IMR-90 (cell line): ENCODE data around the gene DELE1. TPM values are rescaled to one million over a fixed set of nuclear protein-coding genes. Genes with fewer than 3 reads are reported as not detected.

Source experiments
- ATAC-seq: fragments of 200-7000 bp; cut with Tn5 transposase; 2 replicates; pipeline ENCODE4 v1.9.1; 2020; ENCODE audit warnings: low read depth, mild to moderate bottlenecking, moderate library complexity
- BruUV-seq: library from RNA; stranded (reverse); fragments of 400-500 nt; replicated peaks from 2 replicates; lab custom pipeline; 2021; lab: Mats Ljungman, UMichigan
- CTCF ChIA-PET: fragments of 300-600 bp; formaldehyde crosslinking; extraction: SDS; loops from one replicate; lab custom pipeline; 2021; ENCODE audit warnings: antibody characterized with exemption; lab: Yijun Ruan, JAX
- POLR2A ChIA-PET: fragments of 300-600 bp; sonication (Branson Sonifier 250); formaldehyde crosslinking; loops from one replicate; lab custom pipeline; 2022; ENCODE audit warnings: antibody characterized with exemption; ENCODE audit not compliant: unreplicated experiment; lab: Charles Lee
- DNase-seq: peaks from one replicate; pipeline ENCODE4 v3.0.0; 2013
- H2AFZ ChIP-seq: replicated peaks from 2 replicates; pipeline ENCODE3; 2013; ENCODE audit warnings: low read length, mild to moderate bottlenecking; ENCODE audit not compliant: poor library complexity
- H2AK5ac ChIP-seq: 2 replicates; pipeline ENCODE4 v1.6.1; 2013; ENCODE audit warnings: low read depth, low read length, inconsistent platforms
- H2AK9ac ChIP-seq: replicated peaks from 2 replicates; pipeline ENCODE3; 2013; ENCODE audit warnings: mild to moderate bottlenecking, low read depth, low read length, moderate library complexity; ENCODE audit not compliant: poor library complexity
- H2BK120ac ChIP-seq: 2 replicates; pipeline ENCODE4 v1.6.1; 2013; ENCODE audit warnings: low read depth, low read length, inconsistent platforms
- H2BK15ac ChIP-seq: 3 replicates; pipeline ENCODE4 v1.6.1; 2013; ENCODE audit warnings: low read depth, low read length, inconsistent platforms
- H2BK20ac ChIP-seq: 2 replicates; pipeline ENCODE4 v1.6.1; 2013; ENCODE audit warnings: low read depth, mild to moderate bottlenecking, inconsistent platforms, low read length, moderate library complexity
- H2BK5ac ChIP-seq: 2 replicates; pipeline ENCODE4 v1.6.1; 2013; ENCODE audit warnings: mild to moderate bottlenecking, low read depth, low read length, inconsistent platforms; ENCODE audit not compliant: poor library complexity, severe bottlenecking
- H3K14ac ChIP-seq: replicated peaks from 2 replicates; pipeline ENCODE4 v1.6.1; 2013; ENCODE audit warnings: low read depth, low read length, inconsistent platforms
- H3K18ac ChIP-seq: 2 replicates; pipeline ENCODE4 v1.6.1; 2013; ENCODE audit warnings: low read depth, low read length, control low read depth
- H3K23ac ChIP-seq: 2 replicates; pipeline ENCODE4 v1.6.1; 2013; ENCODE audit warnings: low read depth, low read length, inconsistent platforms
- H3K27ac ChIP-seq: 2 replicates; pipeline ENCODE4 v1.5.1; 2013; ENCODE audit warnings: mild to moderate bottlenecking, control low read depth, low read length; ENCODE audit not compliant: insufficient read depth
- H3K27me3 ChIP-seq: 2 replicates; pipeline ENCODE4 v1.6.1; 2013; ENCODE audit warnings: low read length; ENCODE audit not compliant: control insufficient read depth, insufficient read depth
- H3K36me3 ChIP-seq: 2 replicates; pipeline ENCODE4 v1.6.1; 2013; ENCODE audit warnings: low read length, mixed read lengths; ENCODE audit not compliant: control insufficient read depth, insufficient read depth
- H3K4ac ChIP-seq: 2 replicates; pipeline ENCODE4 v1.6.1; 2013; ENCODE audit warnings: low read depth, low read length, inconsistent platforms
- H3K4me1 ChIP-seq: 2 replicates; pipeline ENCODE4 v1.6.1; 2013; ENCODE audit warnings: low read length, mixed read lengths; ENCODE audit not compliant: control insufficient read depth, insufficient read depth
- H3K4me2 ChIP-seq: 2 replicates; pipeline ENCODE4 v1.6.1; 2013; ENCODE audit warnings: low read depth, mild to moderate bottlenecking, control low read depth, low read length, moderate library complexity
- H3K4me3 ChIP-seq: 2 replicates; pipeline ENCODE4 v1.5.1; 2013; ENCODE audit warnings: low read depth, mild to moderate bottlenecking, control low read depth, low read length, moderate library complexity; ENCODE audit not compliant: insufficient read depth
- H3K56ac ChIP-seq: 2 replicates; pipeline ENCODE4 v1.6.1; 2013; ENCODE audit warnings: low read length, inconsistent platforms; ENCODE audit not compliant: insufficient read depth; ENCODE audit errors: extremely low read depth
- H3K79me1 ChIP-seq, 2 experiments: 2 replicates each; pipeline ENCODE4 v1.6.1; 2013; ENCODE audit warnings: low read length in 2 of 2, inconsistent platforms in 1 of 2, low read depth in 1 of 2
- H3K9ac ChIP-seq: 2 replicates; pipeline ENCODE4 v1.6.1; 2013; ENCODE audit warnings: low read depth, low read length, control low read depth
- H3K9me1 ChIP-seq: 2 replicates; pipeline ENCODE4 v1.6.1; 2013; ENCODE audit warnings: low read length, inconsistent platforms; ENCODE audit not compliant: insufficient read depth
- H3K9me3 ChIP-seq: 2 replicates; pipeline ENCODE4 v1.6.1; 2013; ENCODE audit warnings: low read length; ENCODE audit not compliant: control insufficient read depth, insufficient read depth
- H4K20me1 ChIP-seq: 2 replicates; pipeline ENCODE4 v1.6.1; 2013; ENCODE audit warnings: low read length, inconsistent platforms; ENCODE audit not compliant: insufficient read depth
- H4K5ac ChIP-seq: 2 replicates; pipeline ENCODE4 v1.6.1; 2013; ENCODE audit warnings: mild to moderate bottlenecking, low read depth, low read length, control low read depth
- H4K8ac ChIP-seq, 2 experiments: 2 replicates each; pipeline ENCODE4 v1.6.1; 2013; ENCODE audit warnings: low read depth in 2 of 2, low read length in 2 of 2, control low read depth in 1 of 2, inconsistent platforms in 1 of 2
- H4K91ac ChIP-seq: 2 replicates; pipeline ENCODE4 v1.6.1; 2013; ENCODE audit warnings: low read depth, low read length, inconsistent platforms; ENCODE audit not compliant: insufficient read depth
- FOS ChIP-seq: fragments of 150-350 bp; IDR thresholded peaks from 2 replicates; pipeline ENCODE4 v1.6.1; 2016; ENCODE audit warnings: low read depth, low read length
- MXI1 ChIP-seq: IDR thresholded peaks from 2 replicates; pipeline ENCODE4 v1.6.1; 2012; ENCODE audit warnings: low read depth, mild to moderate bottlenecking, low read length, moderate library complexity, borderline replicate concordance
- NFE2L2 ChIP-seq: fragments of 150-350 bp; IDR thresholded peaks from 2 replicates; pipeline ENCODE4 v1.6.1; 2016; ENCODE audit warnings: low read depth, mild to moderate bottlenecking, low read length
- RCOR1 ChIP-seq: IDR thresholded peaks from 2 replicates; pipeline ENCODE4 v1.6.1; 2012; ENCODE audit warnings: mild to moderate bottlenecking, low read length, improper control_type of control experiment; ENCODE audit not compliant: insufficient replicate concordance
- WGBS, 2 experiments: methylation state at CpG; one replicate each; pipeline versions ENCODE4 v1.1.5 to v1.1.7; 2013; ENCODE audit warnings: missing lambda C conversion rate in 2 of 2; ENCODE audit not compliant: insufficient read length in 1 of 2; ENCODE audit errors: extremely low coverage in 2 of 2; 5-methylcytosine and 5-hydroxymethylcytosine counted together
- dilution Hi-C: fragments of 300-500 bp; cut with HindIII; formaldehyde crosslinking; loops from one replicate; pipeline ENCODE4 v1.14.3; 2018; ENCODE audit warnings: low sequenced_read_pairs; ENCODE audit not compliant: unreplicated experiment
- in situ Hi-C: fragments of 300-500 bp; cut with MboI; formaldehyde crosslinking; loops from 3 replicates; pipeline ENCODE4 v1.14.3; 2019; ENCODE audit warnings: low sequenced_read_pairs, inconsistent platforms, mixed read lengths
- intact Hi-C: fragments of 100-400 bp; cut with micrococcal nuclease; formaldehyde crosslinking; loops from 2 replicates; pipeline ENCODE4 v1.10.0; 2022
- polyA plus RNA-seq, 3 experiments: library from polyadenylated mRNA; depleted of rRNA; stranded (reverse); fragments of >200 nt; gene quantifications; 2 replicates each; pipeline ENCODE4 v1.2.3, GENCODE V29; 2012; ENCODE audit warnings: low replicate concordance in 1 of 3
- total RNA-seq: library from RNA; depleted of rRNA; stranded (reverse); fragments of >200 nt; gene quantifications from 2 replicates; pipeline ENCODE4 v1.2.3, GENCODE V29; 2012

The DELE1 gene
- total and polyA plus RNA-seq, 2 of the 4 experiments (the other 2 are of a cell fraction) = 28.0 to 66.1 TPM

GRCh38 chr5:141914797-141915196 is 8.9 kb upstream of the DELE1 start:
- H4K8ac ChIP-seq = no peak overlapping the region
- no peak for DNase-seq
- no peak overlapping the region for H3K18ac ChIP-seq
- no peak overlapping the region for H4K5ac ChIP-seq
- no peak overlapping the region for H2BK120ac ChIP-seq
- no peak overlapping the region for H2BK15ac ChIP-seq
- in situ Hi-C loops = no loop called here
- dilution Hi-C loops = no loop called here
- no peaks in the 10 kb centered on the region for H4K20me1 ChIP-seq
- POLR2A ChIA-PET = no interaction called here
- no TSS peak for BruUV-seq
- no peaks in the 10 kb centered on the region for H3K36me3 ChIP-seq
- H3K4me1 ChIP-seq = peaks cover 1% of the 10 kb centered on the region; the same call in 1 of the 2 replicates
- H2AFZ ChIP-seq = no peak overlapping the region
- no peaks in the 10 kb centered on the region for H3K79me1 ChIP-seq
- no peak overlapping the region for H2AK5ac ChIP-seq
- TF ChIP-seq NFE2L2 (no peak), MXI1 (no peak), RCOR1 (no peak), FOS (no peak)
- no peak overlapping the region for H3K4me2 ChIP-seq
- H3K14ac ChIP-seq = no peak overlapping the region
- no peak overlapping the region for H4K91ac ChIP-seq
- CTCF ChIA-PET = interaction anchor here (1.2 kb wide), 1 partner anchor 223 kb away, joined by 4 read pairs; no protein-coding TSS in a partner anchor
- no peaks in the 10 kb centered on the region for H3K9me3 ChIP-seq
- H3K9ac ChIP-seq = no peak overlapping the region
- no peak overlapping the region for H2BK20ac ChIP-seq
- H3K27me3 ChIP-seq = peaks cover 45% of the 10 kb centered on the region
- no peak overlapping the region for H3K27ac ChIP-seq
- H3K9me1 ChIP-seq = no peaks in the 10 kb centered on the region; the same call in 1 of the 2 replicates
- H3K56ac ChIP-seq = no peak overlapping the region
- ATAC-seq = no peak
- intact Hi-C loops = no loop called here
- H3K4me3 ChIP-seq = no peak overlapping the region
- no peak overlapping the region for H2AK9ac ChIP-seq
- no peak overlapping the region for H3K4ac ChIP-seq
- WGBS, 2 experiments = no CpG with 5 or more reads among the region's 3 CpGs
- H3K23ac ChIP-seq = no peak overlapping the region; the same call in 1 of the 2 replicates
- H2BK5ac ChIP-seq = no peak overlapping the region
